ACC112 (cell line): ENCODE measurements around the gene EI24.

Source experiments
- H2AFZ ChIP-seq: fragments of 200-600 bp; sonication (generic); one replicate; pipeline ENCODE4 v1.6.0; 2017; ENCODE audit warnings: antibody characterized with exemption, low read length; ENCODE audit not compliant: unreplicated experiment
- H3K27ac ChIP-seq: fragments of 200-600 bp; sonication (generic); 2 replicates; pipeline ENCODE4 v1.5.1; 2014; ENCODE audit warnings: low read depth, mild to moderate bottlenecking, antibody characterized with exemption, low read length, moderate library complexity
- H3K27me3 ChIP-seq: fragments of 200-600 bp; sonication (generic); 2 replicates; pipeline ENCODE4 v1.6.1; 2014; ENCODE audit warnings: mild to moderate bottlenecking, antibody characterized with exemption, low read length, moderate library complexity, mixed read lengths; ENCODE audit not compliant: insufficient read depth
- H3K36me3 ChIP-seq: fragments of 200-600 bp; sonication (generic); 2 replicates; pipeline ENCODE4 v1.6.1; 2016; ENCODE audit warnings: mild to moderate bottlenecking, antibody characterized with exemption, low read length, moderate library complexity, mixed read lengths; ENCODE audit not compliant: insufficient read depth
- H3K4me1 ChIP-seq: fragments of 200-600 bp; sonication (generic); one replicate; pipeline ENCODE4 v1.6.1; 2016; ENCODE audit warnings: low read length, mixed read lengths; ENCODE audit not compliant: insufficient read depth, unreplicated experiment, control insufficient read depth
- H3K4me3 ChIP-seq: fragments of 200-600 bp; sonication (generic); 2 replicates; pipeline ENCODE4 v1.5.1; 2014; ENCODE audit warnings: mild to moderate bottlenecking, low read depth, low read length
- H3K79me2 ChIP-seq: fragments of 200-600 bp; sonication (generic); one replicate; pipeline ENCODE4 v1.6.0; 2016; ENCODE audit warnings: low read length; ENCODE audit not compliant: control insufficient read depth, unreplicated experiment, insufficient read depth

The EI24 gene

DNA sequence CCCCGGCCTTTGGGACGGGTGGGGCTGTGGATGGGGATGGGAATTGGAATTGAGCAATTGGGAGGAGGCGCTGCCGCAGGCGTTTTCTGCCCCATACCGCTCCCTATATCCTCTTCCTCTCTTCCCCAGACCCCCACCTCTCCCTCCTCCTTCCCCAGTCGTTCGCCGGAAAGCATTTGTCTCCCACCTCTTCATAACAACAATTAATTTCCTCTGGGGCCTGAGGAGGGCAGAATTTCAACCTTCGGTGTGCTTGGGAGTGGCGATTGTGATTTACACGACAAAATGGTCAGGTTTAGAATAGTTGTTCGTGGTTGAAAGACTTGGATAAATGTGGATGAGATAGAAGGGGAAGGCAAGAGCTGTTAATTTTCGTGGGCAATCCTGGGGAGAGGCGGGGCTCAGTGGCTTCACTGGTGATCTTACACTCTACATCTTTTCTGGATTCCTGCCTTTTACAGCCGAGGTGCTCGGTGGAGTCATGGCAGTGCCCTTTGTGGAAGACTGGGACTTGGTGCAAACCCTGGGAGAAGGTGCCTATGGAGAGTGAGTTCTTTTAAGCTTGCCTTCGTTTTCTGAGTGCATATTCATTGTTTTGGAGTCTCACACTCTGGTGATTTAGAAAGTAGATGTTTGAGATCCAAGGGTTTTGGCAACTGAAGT is 57.1 kb downstream of the EI24 start:
- Histone ChIP-seq H3K4me1 (peaks cover 26% of the 10 kb centered on the region), H3K4me3 (peak overlapping the region; percentile 89), H3K36me3 (peaks cover 12% of the 10 kb centered on the region), H3K27me3 (no peaks in the 10 kb centered on the region), H2AFZ (peak overlapping the region; percentile 77), H3K27ac (peak overlapping the region; percentile 94), H3K79me2 (peaks cover 23% of the 10 kb centered on the region)

DNA sequence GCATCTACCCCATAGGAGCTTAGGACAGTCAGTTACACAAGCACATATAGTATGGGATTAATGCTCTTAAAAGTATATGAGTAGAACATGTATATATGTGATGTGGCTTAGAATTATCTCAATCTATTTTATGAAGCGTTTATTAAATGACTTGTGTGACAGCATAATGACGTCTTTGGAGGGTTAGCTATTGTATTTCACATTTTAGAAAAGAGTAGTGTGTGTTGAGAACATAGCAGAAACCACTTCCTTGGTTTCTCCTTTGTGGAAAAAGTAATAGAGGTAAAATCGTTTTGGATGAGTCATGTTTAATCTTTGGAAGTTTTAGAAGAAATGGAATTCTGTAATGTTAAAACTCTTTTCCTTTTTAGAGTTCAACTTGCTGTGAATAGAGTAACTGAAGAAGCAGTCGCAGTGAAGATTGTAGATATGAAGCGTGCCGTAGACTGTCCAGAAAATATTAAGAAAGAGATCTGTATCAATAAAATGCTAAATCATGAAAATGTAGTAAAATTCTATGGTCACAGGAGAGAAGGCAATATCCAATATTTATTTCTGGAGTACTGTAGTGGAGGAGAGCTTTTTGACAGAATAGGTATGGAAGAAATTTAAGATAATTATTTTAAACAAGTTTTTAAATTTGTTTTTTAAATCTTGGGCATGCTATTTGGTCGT is 58.1 kb downstream of the EI24 start:
- Histone ChIP-seq H3K27me3 (no peaks in the 10 kb centered on the region), H3K36me3 (peaks cover 15% of the 10 kb centered on the region), H3K79me2 (peaks cover 24% of the 10 kb centered on the region), H3K4me3 (peak overlapping the region; percentile 89), H2AFZ (peak overlapping the region; percentile 4), H3K4me1 (peaks cover 17% of the 10 kb centered on the region), H3K27ac (peak overlapping the region; percentile 94)
